Lower lobe of right lung (tissue), 2 donors: ENCODE data around the gene TOMM34. TPM values are rescaled to one million over a fixed set of nuclear protein-coding genes. Genes with fewer than 3 reads are reported as not detected.

Source experiments
- ATAC-seq, 2 donors: fragments of 200-7000 bp; cut with Tn5 transposase; one replicate each; pipeline ENCODE4 v1.9.1; 2020 to 2022; ENCODE audit warnings: mild to moderate bottlenecking in 2 of 2, moderate library complexity in 2 of 2
- DNase-seq: peaks from one replicate; pipeline ENCODE4 v3.0.0-alpha.2; 2020
- H3K27ac ChIP-seq: fragments of 200-600 bp; one replicate; pipeline ENCODE4 v1.8.0; 2022
- H3K27me3 ChIP-seq: fragments of 200-600 bp; one replicate; pipeline ENCODE4 v1.8.0; 2022; ENCODE audit warnings: low read depth
- H3K36me3 ChIP-seq: fragments of 200-600 bp; one replicate; pipeline ENCODE4 v1.8.0; 2022; ENCODE audit warnings: mild to moderate bottlenecking
- H3K4me1 ChIP-seq: fragments of 200-600 bp; one replicate; pipeline ENCODE4 v1.8.0; 2022
- H3K4me3 ChIP-seq: fragments of 200-600 bp; one replicate; pipeline ENCODE4 v1.8.0; 2022; ENCODE audit warnings: mild to moderate bottlenecking
- H3K9me3 ChIP-seq: fragments of 200-600 bp; one replicate; pipeline ENCODE4 v1.8.0; 2022
- intact Hi-C: fragments of 100-400 bp; cut with DNase I; formaldehyde crosslinking; loops from one replicate; pipeline ENCODE4 v1.11.0; 2022
- total RNA-seq: library from RNA; stranded (reverse); fragmentation: NEBNext Ultra II Directional; extraction: Animal tissue kit (Norgen Biotek cat#: 25700); gene quantifications from one replicate; pipeline ENCODE4 v1.2.1, GENCODE V29; 2021
- TF ChIP-seq, protein P1 (sequence below): fragments of 200-600 bp; IDR thresholded peaks from one replicate; pipeline ENCODE4 v1.8.0; 2022; ENCODE audit warnings: antibody characterized with exemption, mild to moderate bottlenecking
- donor health status: DM: no; HTN: yes; CAD: no; lungs with severe emphysema.

Gene TOMM34
- total RNA-seq, 1 donor from 2014 or later, result 12.8 TPM

DNA sequence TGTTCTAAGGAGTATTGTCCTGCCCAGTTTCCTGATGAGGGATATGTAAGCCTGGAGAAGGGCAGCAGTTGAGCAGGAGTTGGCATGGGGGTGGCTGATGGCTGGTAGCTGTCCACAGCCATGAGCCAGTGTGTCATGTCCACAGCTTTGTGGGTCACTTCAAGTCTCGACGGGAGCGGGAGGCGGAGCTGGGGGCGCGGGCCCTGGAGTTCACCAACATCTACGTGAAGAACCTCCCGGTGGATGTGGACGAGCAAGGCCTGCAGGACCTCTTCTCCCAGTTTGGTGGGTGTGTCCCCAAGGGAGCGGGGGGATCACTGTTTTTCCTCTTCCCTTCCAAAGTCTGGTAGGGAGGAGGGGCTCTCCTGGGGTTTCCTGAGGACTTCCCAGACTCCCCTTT is 41.4 kb downstream of the TOMM34 start:
- Histone ChIP-seq H3K36me3 (peaks cover 7% of the 10 kb centered on the region), H3K4me1 (no peaks in the 10 kb centered on the region), H3K9me3 (no peaks in the 10 kb centered on the region), H3K4me3 (no peak overlapping the region), H3K27ac (no peak overlapping the region), H3K27me3 (no peaks in the 10 kb centered on the region)
- TF ChIP-seq, protein P1, sequence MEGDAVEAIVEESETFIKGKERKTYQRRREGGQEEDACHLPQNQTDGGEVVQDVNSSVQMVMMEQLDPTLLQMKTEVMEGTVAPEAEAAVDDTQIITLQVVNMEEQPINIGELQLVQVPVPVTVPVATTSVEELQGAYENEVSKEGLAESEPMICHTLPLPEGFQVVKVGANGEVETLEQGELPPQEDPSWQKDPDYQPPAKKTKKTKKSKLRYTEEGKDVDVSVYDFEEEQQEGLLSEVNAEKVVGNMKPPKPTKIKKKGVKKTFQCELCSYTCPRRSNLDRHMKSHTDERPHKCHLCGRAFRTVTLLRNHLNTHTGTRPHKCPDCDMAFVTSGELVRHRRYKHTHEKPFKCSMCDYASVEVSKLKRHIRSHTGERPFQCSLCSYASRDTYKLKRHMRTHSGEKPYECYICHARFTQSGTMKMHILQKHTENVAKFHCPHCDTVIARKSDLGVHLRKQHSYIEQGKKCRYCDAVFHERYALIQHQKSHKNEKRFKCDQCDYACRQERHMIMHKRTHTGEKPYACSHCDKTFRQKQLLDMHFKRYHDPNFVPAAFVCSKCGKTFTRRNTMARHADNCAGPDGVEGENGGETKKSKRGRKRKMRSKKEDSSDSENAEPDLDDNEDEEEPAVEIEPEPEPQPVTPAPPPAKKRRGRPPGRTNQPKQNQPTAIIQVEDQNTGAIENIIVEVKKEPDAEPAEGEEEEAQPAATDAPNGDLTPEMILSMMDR, result no peak
- DNase-seq (no peak), ATAC-seq (no peak)
- intact Hi-C loops, result no loop called here

DNA sequence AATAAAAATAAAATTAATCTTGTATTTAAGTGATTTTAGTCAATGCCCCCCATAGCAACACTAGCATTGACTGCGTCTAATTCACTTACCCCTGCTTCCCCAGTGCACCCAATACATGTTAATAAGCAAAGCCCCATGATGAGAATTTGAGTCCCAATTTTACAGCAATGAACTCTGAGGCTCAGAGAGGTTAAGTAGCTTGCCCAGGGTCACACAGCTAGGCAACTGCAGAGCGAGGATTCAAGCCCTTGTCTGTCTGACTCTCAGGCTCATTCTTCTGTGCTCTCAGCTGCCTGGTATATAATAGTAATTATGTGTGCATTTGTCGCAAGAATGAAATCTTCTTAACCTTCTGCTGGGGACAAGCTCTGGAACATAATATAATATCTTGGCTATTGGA is 41.9 kb downstream of the TOMM34 start:
- H3K36me3 ChIP-seq, result peaks cover 11% of the 10 kb centered on the region
- DNase-seq (no peak), ATAC-seq (no peak)
- H3K27me3 ChIP-seq, result no peaks in the 10 kb centered on the region
- no peak overlapping the region for H3K27ac ChIP-seq
- no peaks in the 10 kb centered on the region for H3K4me1 ChIP-seq
- H3K4me3 ChIP-seq, result no peak overlapping the region
- no peaks in the 10 kb centered on the region for H3K9me3 ChIP-seq
- intact Hi-C loops, result no loop called here
- TF ChIP-seq, protein P1, result no peak

DNA sequence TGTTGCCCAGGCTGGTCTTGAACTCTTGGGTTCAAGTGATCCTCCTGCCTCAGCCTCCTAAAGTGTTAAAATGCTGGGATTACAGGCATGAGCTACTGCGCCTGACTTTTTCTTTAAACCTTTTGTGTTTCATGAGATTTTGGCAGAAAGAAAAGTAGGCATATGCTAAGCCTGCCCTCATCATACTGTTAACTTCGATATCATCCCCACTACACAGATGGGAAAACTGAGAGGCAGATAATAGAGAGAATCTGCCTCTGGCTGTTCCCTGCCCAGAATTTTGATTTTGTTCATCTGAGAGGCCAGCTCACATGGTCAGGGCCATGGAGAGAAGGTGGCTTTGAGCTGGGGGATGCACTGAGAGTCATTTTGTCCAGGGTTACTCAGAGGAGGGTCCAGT is 42.8 kb downstream of the TOMM34 start:
- intact Hi-C loops, result no loop called here
- no peak overlapping the region for H3K27ac ChIP-seq
- no peak for ATAC-seq
- H3K4me3 ChIP-seq, result no peak overlapping the region
- no peaks in the 10 kb centered on the region for H3K27me3 ChIP-seq
- H3K36me3 ChIP-seq, result peaks cover 15% of the 10 kb centered on the region
- no peaks in the 10 kb centered on the region for H3K9me3 ChIP-seq
- TF ChIP-seq, protein P1, result no peak
- no peaks in the 10 kb centered on the region for H3K4me1 ChIP-seq
- no peak for DNase-seq

DNA sequence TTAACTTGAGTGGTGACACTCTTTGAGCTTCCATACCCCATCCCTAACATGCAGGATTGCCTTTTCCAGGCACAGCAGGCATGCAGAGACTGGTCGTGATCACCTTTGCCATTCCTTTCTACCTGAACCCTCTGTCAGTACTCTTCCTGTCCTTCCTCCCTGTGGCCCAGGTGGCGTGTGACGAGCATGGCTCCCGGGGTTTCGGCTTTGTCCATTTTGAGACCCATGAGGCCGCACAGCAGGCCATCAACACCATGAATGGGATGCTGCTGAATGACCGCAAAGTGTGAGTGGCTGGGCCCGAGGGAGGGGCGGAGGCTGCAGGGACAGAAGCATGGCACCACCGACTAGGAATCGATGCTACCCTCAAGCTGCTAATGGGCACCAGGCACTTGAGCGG is 43.6 kb downstream of the TOMM34 start:
- peaks cover 3% of the 10 kb centered on the region for H3K4me1 ChIP-seq
- no peak overlapping the region for H3K27ac ChIP-seq
- intact Hi-C loops, result no loop called here
- no peaks in the 10 kb centered on the region for H3K9me3 ChIP-seq
- TF ChIP-seq, protein P1, result no peak
- H3K36me3 ChIP-seq, result peaks cover 15% of the 10 kb centered on the region
- no peak overlapping the region for H3K4me3 ChIP-seq
- no peaks in the 10 kb centered on the region for H3K27me3 ChIP-seq
- DNase-seq, result no peak
- no peak for ATAC-seq

DNA sequence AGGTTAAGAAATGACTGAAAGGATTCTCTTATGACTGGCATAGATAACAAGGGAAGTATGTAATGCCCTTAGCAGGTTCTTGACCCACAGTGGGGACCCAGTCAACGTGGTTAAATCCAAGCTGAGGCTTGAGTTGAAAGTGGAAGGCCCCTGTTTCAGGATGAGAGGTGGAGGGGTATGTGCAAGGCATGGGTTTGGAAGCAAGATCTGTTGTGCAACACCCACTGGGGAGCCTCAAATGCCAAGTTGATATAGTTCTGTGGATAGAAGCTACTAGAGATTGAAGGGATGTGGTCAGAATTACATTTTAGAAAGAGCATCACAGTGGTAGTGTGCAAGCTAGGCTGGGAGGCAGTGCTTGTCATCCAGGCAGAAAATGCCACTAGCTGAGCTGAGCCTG is 45.3 kb downstream of the TOMM34 start:
- Histone ChIP-seq H3K9me3 (no peaks in the 10 kb centered on the region), H3K27me3 (no peaks in the 10 kb centered on the region), H3K36me3 (peaks cover 15% of the 10 kb centered on the region), H3K27ac (no peak overlapping the region), H3K4me1 (peaks cover 17% of the 10 kb centered on the region), H3K4me3 (no peak overlapping the region)
- intact Hi-C loops, result no loop called here
- DNase-seq, result no peak
- ATAC-seq, result no peak
- TF ChIP-seq, protein P1, result no peak

DNA sequence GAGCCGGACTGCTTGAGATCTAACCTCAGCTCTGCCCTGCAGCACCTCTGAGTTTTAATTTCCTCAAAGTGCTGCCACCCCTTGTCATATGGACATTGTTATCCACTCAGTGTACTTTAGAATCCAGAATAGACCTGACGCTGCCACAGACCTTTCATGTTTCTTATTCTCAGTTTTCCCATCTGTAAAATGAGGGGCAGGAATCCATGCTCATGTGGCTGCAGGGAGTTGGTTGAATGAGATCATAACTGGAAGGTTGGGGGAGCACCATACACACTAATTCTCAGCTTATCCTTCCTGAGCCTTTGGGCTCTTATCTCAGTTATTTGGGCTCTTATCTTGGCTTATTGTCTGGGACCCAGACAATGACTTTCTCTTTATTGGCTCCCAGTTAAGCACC is 48.0 kb downstream of the TOMM34 start:
- no peak for DNase-seq
- TF ChIP-seq, protein P1, result no peak
- peaks cover 23% of the 10 kb centered on the region for H3K4me1 ChIP-seq
- H3K9me3 ChIP-seq, result no peaks in the 10 kb centered on the region
- no peak overlapping the region for H3K4me3 ChIP-seq
- peaks cover 31% of the 10 kb centered on the region for H3K36me3 ChIP-seq
- H3K27ac ChIP-seq, result no peak overlapping the region
- H3K27me3 ChIP-seq, result no peaks in the 10 kb centered on the region
- intact Hi-C loops, result no loop called here
- ATAC-seq, result no peak
